BE2C (cell line): Measurements from ENCODE around the gene BMP2K.
A peak's percentile ranks its signal among the peaks of the same experiment; 100 is the strongest.

Experiments used
- DNase-seq: peaks from one replicate; pipeline ENCODE4 v3.0.0-alpha.2; 2020
- H3K27me3 ChIP-seq: fragments of 250-450 bp; sonication (Bioruptor Pico); 2 replicates; pipeline ENCODE4 v1.5.1; 2020; ENCODE audit warnings: mild to moderate bottlenecking
- H3K36me3 ChIP-seq: fragments of 250-450 bp; sonication (Bioruptor Pico); 2 replicates; pipeline ENCODE4 v1.5.1; 2020; ENCODE audit warnings: mild to moderate bottlenecking
- H3K4me1 ChIP-seq: fragments of 250-450 bp; sonication (Bioruptor Pico); 2 replicates; pipeline ENCODE4 v1.5.1; 2020
- H3K4me3 ChIP-seq: 2 replicates; pipeline ENCODE4 v1.5.1; 2011; ENCODE audit warnings: low read depth, low read length
- H3K9me3 ChIP-seq: fragments of 250-450 bp; sonication (Bioruptor Pico); 2 replicates; pipeline ENCODE4 v1.5.1; 2020
- CTCF ChIP-seq: IDR thresholded peaks from 2 replicates; pipeline ENCODE4 v1.5.1; 2012; ENCODE audit warnings: mild to moderate bottlenecking, low read depth, low read length

The BMP2K gene

DNA sequence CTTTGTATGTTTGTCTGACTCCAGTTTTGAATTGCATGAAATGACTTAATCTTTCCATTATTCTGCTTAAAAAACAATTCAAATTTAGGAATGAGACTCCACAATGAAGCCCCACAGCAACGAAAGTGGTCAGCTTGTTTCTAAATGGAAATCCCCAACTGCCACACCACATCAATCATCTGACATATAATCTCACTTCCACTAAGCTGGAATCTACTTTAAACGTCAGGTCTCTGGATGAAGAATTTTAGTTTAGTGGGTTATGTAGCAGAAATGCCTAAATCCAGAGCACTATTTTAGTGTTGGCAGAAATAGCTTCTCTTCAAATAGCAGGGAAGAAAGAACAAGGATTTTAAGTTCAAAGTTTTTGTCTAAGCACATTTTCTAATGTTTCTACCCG is 1.7 kb upstream of the BMP2K start:
- TF ChIP-seq CTCF = no peak

GRCh38 chr4:78775303-78776078 is 659 bp upstream of the BMP2K start:
- no peaks in the 10 kb centered on the region; the same call in 1 of the 2 replicates for H3K4me1 ChIP-seq
- H3K27me3 ChIP-seq = no peaks in the 10 kb centered on the region
- no peaks in the 10 kb centered on the region for H3K9me3 ChIP-seq
- peak; percentile 86 for DNase-seq
- peak overlapping the region; percentile 87 for H3K4me3 ChIP-seq
- TF ChIP-seq CTCF = no peak
- no peaks in the 10 kb centered on the region for H3K36me3 ChIP-seq

More for the DNA sequence above, 1.7 kb upstream of the BMP2K start:
- Histone ChIP-seq H3K9me3 (no peaks in the 10 kb centered on the region), H3K27me3 (no peaks in the 10 kb centered on the region), H3K36me3 (no peaks in the 10 kb centered on the region), H3K4me3 (no peak overlapping the region), H3K4me1 (no peaks in the 10 kb centered on the region; the same call in 1 of the 2 replicates)
- DNase-seq = no peak

DNA sequence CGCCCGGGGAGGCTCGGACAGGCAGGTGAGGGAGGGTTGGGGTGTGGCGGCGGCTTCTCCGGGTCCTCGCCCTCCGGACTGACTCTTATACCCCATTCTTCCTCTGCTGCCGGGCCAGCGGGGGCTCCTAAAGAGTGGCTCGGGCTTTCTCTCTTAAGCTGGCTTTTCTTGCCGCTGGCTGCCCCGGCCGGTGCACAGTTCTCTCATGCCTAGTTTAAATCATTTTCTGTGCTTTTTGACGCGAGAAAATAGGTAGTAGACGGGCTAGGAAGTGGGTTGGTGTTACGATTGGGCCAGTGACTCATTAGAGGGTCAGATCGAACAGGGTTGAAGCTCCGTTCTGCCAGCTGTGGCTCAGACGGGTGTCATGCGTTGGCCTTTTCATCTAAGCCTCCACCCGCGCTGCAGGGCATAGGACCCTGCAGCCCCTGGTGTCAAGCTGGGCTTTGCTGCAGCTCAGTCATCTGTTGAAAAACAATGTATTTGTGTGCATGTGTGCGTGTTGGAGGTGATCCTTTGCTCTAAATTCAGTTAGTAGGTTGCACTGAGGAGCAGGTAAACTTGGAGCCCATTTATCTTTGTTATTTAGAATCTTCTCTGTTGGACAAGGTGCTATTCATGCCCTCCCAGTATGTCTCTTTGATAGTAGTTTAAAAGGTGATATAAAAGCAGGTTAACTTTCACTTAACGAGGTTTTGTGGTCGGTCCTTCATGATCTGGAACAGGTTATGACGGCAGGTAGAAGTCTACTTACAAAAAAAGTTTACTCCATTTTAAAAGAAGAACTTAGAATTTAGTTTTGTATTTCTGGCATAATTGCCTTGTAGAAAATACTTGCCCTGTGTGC is 802 bp downstream of the BMP2K start:
- TF ChIP-seq CTCF = no peak
- peak overlapping the region; percentile 87 for H3K4me3 ChIP-seq
- H3K27me3 ChIP-seq = no peaks in the 10 kb centered on the region
- peak; percentile 47 for DNase-seq
- no peaks in the 10 kb centered on the region; the same call in 1 of the 2 replicates for H3K4me1 ChIP-seq
- H3K9me3 ChIP-seq = no peaks in the 10 kb centered on the region
- H3K36me3 ChIP-seq = no peaks in the 10 kb centered on the region

DNA sequence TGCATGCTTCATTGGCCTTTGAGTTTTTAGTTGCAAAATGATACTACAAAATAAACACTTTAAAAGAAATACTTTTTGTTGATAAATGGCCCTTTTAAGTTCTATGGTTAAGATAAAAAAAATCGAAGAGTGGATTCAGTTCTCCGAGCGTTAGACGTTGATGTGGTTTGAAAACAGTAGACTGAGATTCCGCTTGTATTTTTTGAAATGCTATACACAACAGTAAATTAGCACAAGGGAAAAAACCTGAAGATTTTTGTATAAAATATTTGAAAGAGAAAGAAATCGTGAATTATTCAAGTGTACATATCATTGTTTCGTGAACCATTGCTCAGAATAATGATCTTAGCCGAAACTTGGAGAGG is 1.4 kb downstream of the BMP2K start:
- H3K4me3 ChIP-seq = peak overlapping the region; percentile 87
- H3K36me3 ChIP-seq = no peaks in the 10 kb centered on the region
- H3K4me1 ChIP-seq = no peaks in the 10 kb centered on the region; the same call in 1 of the 2 replicates
- H3K9me3 ChIP-seq = no peaks in the 10 kb centered on the region
- DNase-seq = no peak
- no peaks in the 10 kb centered on the region for H3K27me3 ChIP-seq
- no peak for TF ChIP-seq CTCF

DNA sequence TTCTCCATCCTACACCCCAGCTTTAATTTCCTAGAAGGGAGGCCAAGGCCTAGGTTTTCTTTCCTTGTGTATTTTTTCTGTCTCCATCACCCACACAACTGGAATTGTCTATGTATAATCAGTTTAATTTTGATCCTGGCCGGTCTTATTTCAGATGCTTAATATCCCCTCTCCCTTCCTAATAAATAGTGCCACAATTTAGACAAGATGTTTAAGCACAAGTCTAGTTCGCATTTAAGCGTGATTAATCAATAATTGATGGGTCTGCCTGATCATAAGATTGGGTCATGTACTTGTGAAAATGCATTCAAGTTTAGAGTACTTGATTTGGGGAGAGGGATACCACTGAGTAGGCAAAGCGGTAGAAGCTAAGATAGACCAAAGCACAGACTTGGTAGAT is 2.4 kb downstream of the BMP2K start:
- Histone ChIP-seq H3K27me3 (no peaks in the 10 kb centered on the region), H3K4me1 (no peaks in the 10 kb centered on the region; the same call in 1 of the 2 replicates), H3K9me3 (no peaks in the 10 kb centered on the region), H3K4me3 (no peak overlapping the region; the same call in 1 of the 2 replicates), H3K36me3 (no peaks in the 10 kb centered on the region)
- DNase-seq = no peak
- TF ChIP-seq CTCF = no peak
